GM19193 (cell line): ENCODE measurements around the gene RPTOR.

Experiments
- POLR2A ChIP-seq: IDR thresholded peaks from 4 replicates; pipeline ENCODE4 v1.6.1; 2011; ENCODE audit not compliant: insufficient read depth, insufficient read length; ENCODE audit errors: extremely low read depth

Gene RPTOR

GRCh38 chr17:80763293-80763867 is 218.7 kb downstream of the RPTOR start:
- TF ChIP-seq POLR2A = no peak

GRCh38 chr17:80765241-80765961 is 220.8 kb downstream of the RPTOR start:
- no peak for TF ChIP-seq POLR2A

- no peak for TF ChIP-seq POLR2A
Measured at GRCh38 chr17:80766290-80766855, 221.7 kb downstream of the RPTOR start.

DNA sequence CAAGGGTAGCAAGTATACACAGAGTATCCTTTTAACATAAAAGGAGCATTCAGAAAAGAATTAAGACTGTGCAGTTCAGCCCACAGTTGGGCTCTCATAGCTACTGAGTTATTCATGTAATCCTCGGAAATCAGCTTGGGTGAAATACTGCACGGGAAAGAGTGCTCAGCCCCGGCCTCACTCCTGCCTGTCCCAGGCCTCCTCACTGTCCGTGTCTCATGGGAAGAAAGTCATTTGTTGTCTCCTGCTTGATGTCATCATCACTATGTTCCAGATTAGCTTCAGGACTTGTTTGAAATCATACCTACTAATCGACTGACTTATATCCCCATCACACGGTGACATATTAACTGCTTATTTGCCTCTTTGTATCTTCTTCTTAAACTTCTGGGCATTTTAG is 223.8 kb downstream of the RPTOR start:
- no peak for TF ChIP-seq POLR2A

- no peak for TF ChIP-seq POLR2A
Measured at GRCh38 chr17:80768936-80769335, 224.3 kb downstream of the RPTOR start.

- no peak for TF ChIP-seq POLR2A
Measured at GRCh38 chr17:80769516-80769915, 224.9 kb downstream of the RPTOR start.

DNA sequence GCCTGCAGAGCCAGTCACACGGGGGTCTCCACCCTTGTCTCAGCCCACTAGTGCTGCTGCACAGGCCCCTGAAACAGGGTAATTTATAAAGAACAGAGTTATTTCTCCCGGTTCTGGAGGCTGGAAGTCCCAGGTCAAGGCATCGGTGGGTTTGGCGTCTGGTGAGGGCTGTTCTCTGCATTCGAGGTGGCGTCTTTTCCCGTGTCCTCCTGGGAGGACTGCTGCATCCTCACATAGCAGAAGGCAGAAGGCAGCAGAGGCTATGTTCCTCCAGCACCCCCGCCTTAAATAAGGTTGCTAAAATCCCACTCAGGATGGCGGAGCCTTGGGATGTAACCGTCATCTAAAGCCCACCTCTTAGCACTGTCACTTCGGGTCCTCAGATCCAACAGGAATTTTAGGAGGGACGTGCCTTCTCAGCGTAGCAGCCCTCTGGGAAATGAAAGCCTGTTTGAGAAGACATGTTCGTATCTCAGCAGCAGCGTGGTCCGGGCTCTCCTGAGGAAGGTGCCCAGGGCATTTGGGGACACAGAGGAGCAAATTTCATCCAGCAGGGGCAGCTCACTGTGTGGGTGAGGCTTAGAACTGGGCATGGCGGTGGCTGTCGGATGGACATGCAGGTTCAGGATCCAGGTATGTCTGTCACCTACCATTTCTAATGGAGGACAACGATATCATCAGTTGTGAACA is 225.4 kb downstream of the RPTOR start:
- TF ChIP-seq POLR2A = no peak

DNA sequence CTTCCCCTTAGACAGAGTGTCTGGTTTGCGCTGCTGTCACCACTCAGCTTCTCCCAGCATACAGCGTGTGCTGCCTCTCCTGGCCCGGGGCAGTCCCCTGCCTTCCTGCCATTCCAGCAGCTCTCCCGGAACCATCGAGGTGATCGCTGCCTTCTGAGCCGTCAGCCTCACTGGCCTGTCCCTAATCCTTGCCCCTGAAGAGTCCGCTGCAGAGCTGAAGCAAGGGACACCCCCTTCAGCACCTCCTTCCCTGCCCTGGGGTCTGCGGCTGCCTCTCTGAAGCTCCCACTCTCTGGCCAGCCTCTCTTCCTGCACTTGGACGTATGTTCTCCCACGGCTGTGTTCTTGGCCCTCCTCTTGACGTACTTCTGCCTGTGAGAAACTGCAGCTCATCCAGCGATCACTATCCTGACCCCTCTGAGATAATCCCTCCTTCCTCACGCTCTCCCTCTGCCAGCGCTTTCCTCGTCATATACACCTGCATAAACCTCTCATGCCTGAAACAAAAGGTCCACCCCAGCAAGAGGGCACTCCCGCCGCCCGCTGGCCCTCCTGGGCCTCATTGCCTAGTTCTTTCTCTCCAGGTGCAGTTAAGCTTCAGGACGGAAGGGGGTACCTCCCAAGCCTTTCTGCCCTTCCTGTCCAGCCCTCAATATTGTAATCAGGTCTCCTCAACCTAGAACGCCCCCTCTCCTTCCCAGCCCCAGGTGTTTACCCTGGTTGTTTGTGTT is 226.4 kb downstream of the RPTOR start:
- no peak for TF ChIP-seq POLR2A

GRCh38 chr17:80771612-80772005 is 227.0 kb downstream of the RPTOR start:
- no peak for TF ChIP-seq POLR2A

DNA sequence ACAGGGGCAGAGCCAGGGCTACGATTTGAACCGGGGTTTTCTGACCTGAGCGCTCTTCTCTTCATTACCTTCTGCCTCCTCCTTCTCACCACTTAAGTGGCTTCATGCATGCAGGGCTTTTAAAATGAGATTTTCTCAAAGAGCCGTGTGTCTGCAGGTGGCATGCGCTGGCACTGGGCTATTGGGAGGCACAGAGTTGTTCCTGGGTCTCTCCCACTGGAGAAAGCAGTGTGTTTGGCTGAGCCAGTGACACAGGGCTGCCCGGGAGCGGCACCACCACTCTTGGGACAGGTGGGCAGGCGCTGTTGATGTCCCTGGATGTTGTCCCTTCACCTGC is 228.2 kb downstream of the RPTOR start:
- no peak for TF ChIP-seq POLR2A

DNA sequence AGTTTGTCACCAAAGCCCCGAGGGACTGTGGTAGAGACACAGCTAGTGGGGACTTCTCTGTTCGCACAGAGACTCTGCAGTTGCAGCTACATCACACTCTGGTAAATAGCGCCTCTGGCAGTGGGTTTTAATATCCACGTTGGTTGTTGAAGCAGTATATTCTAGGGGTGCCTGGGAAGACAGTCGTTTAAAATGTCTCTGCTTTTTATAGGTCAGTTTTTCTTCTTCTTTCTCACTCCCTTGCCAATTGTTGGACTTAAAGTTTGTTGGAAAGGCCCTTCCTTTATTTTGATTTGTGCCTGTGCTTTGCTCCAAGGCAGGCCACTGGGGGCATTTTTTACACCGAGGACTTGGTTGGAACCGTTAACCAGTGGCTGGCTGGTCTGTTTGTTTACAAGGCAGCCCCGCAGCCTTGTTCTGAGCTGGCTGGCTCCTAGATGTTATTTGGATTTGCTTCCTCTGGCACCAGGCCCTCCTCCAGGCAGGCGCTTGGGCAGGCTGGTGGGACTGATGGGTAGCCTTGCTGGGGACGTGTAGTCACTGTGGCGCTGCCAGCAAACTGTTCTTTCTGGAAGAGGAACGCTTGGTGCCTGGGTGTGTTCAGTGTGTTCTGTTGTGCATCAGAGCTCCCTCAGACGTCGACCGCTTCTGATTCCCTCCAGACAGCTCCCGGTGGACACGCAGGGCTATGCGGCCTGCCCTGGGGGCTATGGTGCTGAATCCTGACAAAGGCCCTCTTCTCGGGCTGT is 228.8 kb downstream of the RPTOR start:
- no peak for TF ChIP-seq POLR2A

DNA sequence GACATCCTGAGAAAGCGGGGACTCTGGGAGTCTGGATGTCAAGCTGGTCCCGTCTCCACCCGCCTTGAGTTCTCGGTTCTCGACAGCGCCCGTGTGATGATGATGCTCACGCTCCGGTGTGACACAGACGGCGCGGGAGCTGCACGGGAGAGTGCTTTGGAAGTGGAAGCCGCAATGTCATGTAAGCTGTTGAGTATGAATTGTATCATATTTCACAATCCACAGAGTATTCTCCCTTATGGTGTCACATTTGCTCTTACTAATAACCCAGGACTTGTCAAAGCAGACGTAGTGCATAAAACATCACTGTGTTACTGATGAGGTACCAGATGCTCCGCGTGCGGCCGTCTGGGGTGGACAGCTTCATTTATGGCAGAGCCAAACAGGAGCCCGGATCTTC is 229.5 kb downstream of the RPTOR start:
- no peak for TF ChIP-seq POLR2A

GRCh38 chr17:80774643-80775281 is 230.1 kb downstream of the RPTOR start:
- no peak for TF ChIP-seq POLR2A

DNA sequence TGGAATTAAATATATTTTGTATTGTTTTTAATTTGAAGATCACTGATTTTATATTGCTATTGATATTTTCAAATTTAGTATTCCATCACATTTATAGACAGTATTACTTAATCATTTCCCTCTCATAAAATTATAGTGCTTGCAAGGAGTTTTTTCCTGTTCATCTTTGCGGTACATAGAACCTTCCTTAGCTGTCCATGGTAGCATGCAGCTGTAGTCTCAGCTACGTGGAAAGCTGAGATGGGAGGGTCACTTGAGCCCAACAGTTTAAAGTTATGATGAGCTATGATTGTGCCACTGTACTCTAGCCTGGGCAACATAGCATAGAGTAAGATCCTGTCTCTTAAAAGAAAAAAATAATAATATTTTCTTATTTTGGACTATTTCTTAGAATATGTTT is 231.2 kb downstream of the RPTOR start:
- TF ChIP-seq POLR2A = no peak

GRCh38 chr17:80777274-80777673 is 232.6 kb downstream of the RPTOR start:
- TF ChIP-seq POLR2A = no peak

DNA sequence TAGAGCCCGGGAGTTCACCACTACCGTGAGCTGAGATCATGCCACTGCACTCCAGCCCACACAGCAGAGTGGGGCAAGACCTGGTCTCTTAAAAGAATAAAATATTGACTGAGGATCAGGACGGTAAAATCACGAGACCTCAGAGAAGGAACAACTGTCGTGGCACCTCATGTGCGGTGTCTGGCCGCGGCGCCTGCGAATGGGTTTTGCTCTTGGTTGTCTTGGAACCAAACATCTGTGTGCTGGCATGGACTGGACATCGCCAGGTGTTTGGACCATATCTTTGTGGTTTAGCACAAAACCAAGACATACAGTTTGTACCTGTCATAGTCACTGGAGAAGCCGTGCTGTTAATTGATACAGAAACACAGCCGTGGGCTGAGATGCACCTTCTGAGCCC is 234.1 kb downstream of the RPTOR start:
- no peak for TF ChIP-seq POLR2A
